Prostate gland (tissue), 2 donors: ENCODE results near the gene ADORA2A. TPM values are rescaled to one million over a fixed set of nuclear protein-coding genes. Genes with fewer than 3 reads are reported as not detected.

ENCODE experiments used
- DNase-seq: peaks from one replicate; pipeline ENCODE4 v3.0.0-alpha.2; 2019; ENCODE audit warnings: low spot score
- H3K27ac ChIP-seq, 2 donors: fragments of 200-600 bp; sonication (generic); 2 replicates each; pipeline ENCODE4 v1.5.1; 2017 to 2019
- H3K27me3 ChIP-seq: fragments of 200-600 bp; sonication (generic); replicated peaks from 2 replicates; pipeline ENCODE4 v1.5.1; 2019; ENCODE audit not compliant: insufficient read depth
- H3K36me3 ChIP-seq, 2 donors: fragments of 200-600 bp; sonication (generic); 1 replicate in 1 of 2; 2 replicates in 1 of 2; pipeline versions ENCODE4 v1.5.1 to v1.8.1; 2017 to 2019
- H3K4me1 ChIP-seq: fragments of 200-600 bp; sonication (generic); replicated peaks from 2 replicates; pipeline ENCODE4 v1.5.1; 2019
- H3K4me3 ChIP-seq, 2 donors: fragments of 200-600 bp; sonication (generic); 2 replicates each; pipeline ENCODE4 v1.5.1; 2017 to 2019
- H3K9me3 ChIP-seq: fragments of 200-600 bp; sonication (generic); 2 replicates; pipeline ENCODE4 v1.5.1; 2017
- POLR2A ChIP-seq: fragments of 450-650 bp; IDR thresholded peaks from one replicate; pipeline ENCODE4 v1.6.1; 2016; ENCODE audit warnings: antibody characterized with exemption, mild to moderate bottlenecking
- POLR2AphosphoS5 ChIP-seq: sonication (generic); formaldehyde crosslinking; IDR thresholded peaks from one replicate; pipeline ENCODE4 v1.6.1; 2017; ENCODE audit warnings: antibody characterized with exemption
- WGBS: methylation state at CpG from one replicate; pipeline ENCODE4 v1.1.5; 2018; 5-methylcytosine and 5-hydroxymethylcytosine counted together
- intact Hi-C: fragments of 100-400 bp; cut with DNase I; formaldehyde crosslinking; loops from one replicate; pipeline ENCODE4 v1.14.2; 2022
- total RNA-seq, 2 donors: library from RNA; depleted of rRNA; stranded (reverse); fragments of >200 nt; gene quantifications; one replicate each; pipeline ENCODE4 v1.1.0, GENCODE V29; 2016
- TF ChIP-seq, protein P1 (sequence below), 4 experiments: fragments of 200-600 bp in 2 of 4; fragments of 450-650 bp in 2 of 4; sonication (generic) in 2 of 4; IDR thresholded peaks; 1 replicate in 3 of 4; 2 replicates in 1 of 4; pipeline ENCODE4 v1.5.1; 2016 to 2019; ENCODE audit warnings: antibody characterized with exemption in 4 of 4, mild to moderate bottlenecking in 2 of 4, moderate library complexity in 2 of 4

ADORA2A gene
- total RNA-seq, 2 donors from 2014 or later = 2.1 to 3.7 TPM

DNA sequence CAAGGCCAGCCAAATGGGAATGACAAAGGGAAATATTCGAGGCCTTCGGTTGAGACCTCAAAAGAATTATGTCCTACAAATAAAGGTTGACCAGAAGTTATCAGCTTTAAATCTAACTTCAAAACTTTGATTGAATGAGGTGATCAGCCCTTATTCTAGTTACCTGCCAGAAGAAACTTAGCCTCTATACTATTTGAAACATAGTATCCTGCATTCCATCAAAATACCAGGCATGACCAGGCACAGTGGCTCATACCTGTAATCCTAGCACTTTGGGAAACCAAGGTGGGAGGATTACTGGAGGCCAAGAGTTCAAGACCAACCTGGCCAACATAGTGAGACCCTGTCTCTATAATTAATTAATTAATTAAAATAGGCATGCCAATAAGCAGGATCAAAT lies 44.3 kb upstream of the ADORA2A start:
- no peak overlapping the region for H3K4me3 ChIP-seq
- TF ChIP-seq, protein P1, sequence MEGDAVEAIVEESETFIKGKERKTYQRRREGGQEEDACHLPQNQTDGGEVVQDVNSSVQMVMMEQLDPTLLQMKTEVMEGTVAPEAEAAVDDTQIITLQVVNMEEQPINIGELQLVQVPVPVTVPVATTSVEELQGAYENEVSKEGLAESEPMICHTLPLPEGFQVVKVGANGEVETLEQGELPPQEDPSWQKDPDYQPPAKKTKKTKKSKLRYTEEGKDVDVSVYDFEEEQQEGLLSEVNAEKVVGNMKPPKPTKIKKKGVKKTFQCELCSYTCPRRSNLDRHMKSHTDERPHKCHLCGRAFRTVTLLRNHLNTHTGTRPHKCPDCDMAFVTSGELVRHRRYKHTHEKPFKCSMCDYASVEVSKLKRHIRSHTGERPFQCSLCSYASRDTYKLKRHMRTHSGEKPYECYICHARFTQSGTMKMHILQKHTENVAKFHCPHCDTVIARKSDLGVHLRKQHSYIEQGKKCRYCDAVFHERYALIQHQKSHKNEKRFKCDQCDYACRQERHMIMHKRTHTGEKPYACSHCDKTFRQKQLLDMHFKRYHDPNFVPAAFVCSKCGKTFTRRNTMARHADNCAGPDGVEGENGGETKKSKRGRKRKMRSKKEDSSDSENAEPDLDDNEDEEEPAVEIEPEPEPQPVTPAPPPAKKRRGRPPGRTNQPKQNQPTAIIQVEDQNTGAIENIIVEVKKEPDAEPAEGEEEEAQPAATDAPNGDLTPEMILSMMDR (IDR thresholded peaks at IDR 0.05) = no peak
- TF ChIP-seq POLR2AphosphoS5 (no peak), POLR2A (no peak)
- DNase-seq = no peak
- no peak overlapping the region for H3K27ac ChIP-seq
- H3K9me3 ChIP-seq = no peaks in the 10 kb centered on the region
- WGBS = 36% methylated on average over 2 of the region's 2 CpGs
- no peaks in the 10 kb centered on the region for H3K36me3 ChIP-seq
- no peaks in the 10 kb centered on the region for H3K4me1 ChIP-seq
- intact Hi-C loops = no loop called here
- no peaks in the 10 kb centered on the region for H3K27me3 ChIP-seq

- no peak for DNase-seq
- TF ChIP-seq, protein P1 (IDR thresholded peaks at IDR 0.05) = no peak
- TF ChIP-seq POLR2AphosphoS5 (no peak), POLR2A (no peak)
- WGBS = 95% methylated on average over 1 of the region's 1 CpG
- no peaks in the 10 kb centered on the region for H3K4me1 ChIP-seq
- no peaks in the 10 kb centered on the region for H3K9me3 ChIP-seq
- H3K27ac ChIP-seq = no peak overlapping the region
- no peaks in the 10 kb centered on the region for H3K27me3 ChIP-seq
- intact Hi-C loops = no loop called here
- H3K4me3 ChIP-seq = no peak overlapping the region
- no peaks in the 10 kb centered on the region for H3K36me3 ChIP-seq
Observed at GRCh38 chr22:24384131-24384530, 43.3 kb upstream of the ADORA2A start.

- intact Hi-C loops = no loop called here
- peaks cover 9% of the 10 kb centered on the region for H3K4me1 ChIP-seq
- TF ChIP-seq POLR2A (no peak), POLR2AphosphoS5 (no peak)
- TF ChIP-seq, protein P1 (IDR thresholded peaks at IDR 0.05) = no peak
- no peaks in the 10 kb centered on the region for H3K27me3 ChIP-seq
- H3K9me3 ChIP-seq = no peaks in the 10 kb centered on the region
- H3K27ac ChIP-seq = no peak overlapping the region
- no peaks in the 10 kb centered on the region for H3K36me3 ChIP-seq
- no peak for DNase-seq
- 47% methylated on average over 2 of the region's 2 CpGs for WGBS
- H3K4me3 ChIP-seq = no peak overlapping the region
Observed at GRCh38 chr22:24386937-24387471, 40.4 kb upstream of the ADORA2A start.

DNA sequence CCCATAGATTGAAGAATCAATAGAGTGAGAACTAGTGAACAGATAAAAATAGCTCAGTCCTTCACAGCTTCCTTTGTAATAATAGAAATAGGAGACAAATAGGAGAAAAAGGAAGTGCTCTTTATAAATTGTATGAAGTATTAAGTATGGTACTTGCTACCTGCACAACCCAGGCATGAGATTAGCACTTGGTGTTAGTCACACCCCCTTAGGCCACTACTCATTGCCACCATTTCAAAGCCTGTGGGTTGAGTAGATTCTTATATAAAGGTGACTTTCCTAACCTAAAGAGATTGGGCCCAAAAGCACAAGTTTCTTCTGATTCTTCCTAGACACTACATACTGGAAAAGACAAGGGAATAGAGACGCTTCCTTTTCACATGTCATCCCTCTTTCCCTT lies 37.7 kb upstream of the ADORA2A start:
- no peak for DNase-seq
- WGBS = 96% methylated on average over 1 of the region's 1 CpG
- peaks cover 9% of the 10 kb centered on the region for H3K4me1 ChIP-seq
- no peak overlapping the region for H3K4me3 ChIP-seq
- no peaks in the 10 kb centered on the region for H3K36me3 ChIP-seq
- TF ChIP-seq POLR2A (no peak), POLR2AphosphoS5 (no peak)
- TF ChIP-seq, protein P1 (IDR thresholded peaks at IDR 0.05) = no peak
- no peaks in the 10 kb centered on the region for H3K9me3 ChIP-seq
- intact Hi-C loops = no loop called here
- no peaks in the 10 kb centered on the region for H3K27me3 ChIP-seq
- H3K27ac ChIP-seq = no peak overlapping the region

GRCh38 chr22:24390156-24390555 lies 37.2 kb upstream of the ADORA2A start:
- 84% methylated on average over 2 of the region's 2 CpGs for WGBS
- Histone ChIP-seq H3K27ac (no peak overlapping the region), H3K4me3 (no peak overlapping the region), H3K27me3 (no peaks in the 10 kb centered on the region), H3K4me1 (peaks cover 9% of the 10 kb centered on the region), H3K36me3 (no peaks in the 10 kb centered on the region), H3K9me3 (no peaks in the 10 kb centered on the region)
- intact Hi-C loops = no loop called here
- no peak for DNase-seq
- TF ChIP-seq, protein P1 (IDR thresholded peaks at IDR 0.05) = no peak
- TF ChIP-seq POLR2AphosphoS5 (no peak), POLR2A (no peak)
